Panc1 (cell line): ENCODE data around the gene EPHA6. TPM values are rescaled to one million over a fixed set of nuclear protein-coding genes. Genes with fewer than 3 reads are reported as not detected.
"Not testable (repeated sequence)": the region's sequence is repeated elsewhere in the genome, so short reads cannot be mapped to it uniquely, and the experiment has no call there.

ENCODE experiments used
- ATAC-seq: fragments of 200-7000 bp; cut with Tn5 transposase; 2 replicates; pipeline ENCODE4 v1.9.1; 2020; ENCODE audit warnings: mild to moderate bottlenecking, moderate library complexity
- BruUV-seq: library from RNA; stranded (reverse); fragments of 400-500 nt; replicated peaks from 2 replicates; lab custom pipeline; 2021; lab: Mats Ljungman, UMichigan
- CTCF ChIA-PET: fragments of 300-600 bp; sonication (Branson Sonifier 250); formaldehyde crosslinking; loops from one replicate; lab custom pipeline; 2022; ENCODE audit warnings: antibody characterized with exemption; lab: Charles Lee
- POLR2A ChIA-PET: fragments of 300-600 bp; sonication (Branson Sonifier 250); formaldehyde crosslinking; loops from one replicate; lab custom pipeline; 2022; ENCODE audit warnings: antibody characterized with exemption; lab: Charles Lee
- DNase-seq: peaks from one replicate; pipeline ENCODE4 v3.0.0-alpha.2; 2010; ENCODE audit warnings: low read depth, low spot score
- H3K27ac ChIP-seq: 2 replicates; pipeline ENCODE4 v1.5.1; 2011; ENCODE audit warnings: mild to moderate bottlenecking, low read length, inconsistent platforms
- H3K27me3 ChIP-seq: fragments of 200-500 bp; sonication (Bioruptor generic); 2 replicates; pipeline ENCODE4 v1.6.0; 2014; ENCODE audit warnings: low read length, inconsistent platforms; ENCODE audit not compliant: control insufficient read depth, insufficient read depth
- H3K36me3 ChIP-seq: fragments of 200-500 bp; sonication (Bioruptor generic); 2 replicates; pipeline ENCODE4 v1.5.1; 2014; ENCODE audit warnings: inconsistent platforms, mild to moderate bottlenecking, low read length, moderate library complexity; ENCODE audit not compliant: control insufficient read depth, insufficient read depth
- H3K4me1 ChIP-seq: 2 replicates; pipeline ENCODE4 v1.5.1; 2011; ENCODE audit warnings: inconsistent platforms, mild to moderate bottlenecking, low read length, moderate library complexity; ENCODE audit not compliant: control insufficient read depth, insufficient read depth
- H3K4me3 ChIP-seq, 2 experiments: 2 replicates each; pipeline ENCODE4 v1.5.1; 2011 to 2012; ENCODE audit warnings: low read depth in 2 of 2, low read length in 2 of 2, mild to moderate bottlenecking in 2 of 2, inconsistent platforms in 1 of 2, moderate library complexity in 1 of 2
- H3K9me3 ChIP-seq: fragments of 200-500 bp; sonication (Bioruptor generic); 2 replicates; pipeline ENCODE4 v1.5.1; 2014; ENCODE audit warnings: low read depth, mild to moderate bottlenecking, inconsistent platforms, low read length, moderate library complexity; ENCODE audit not compliant: control insufficient read depth, insufficient read depth
- CTCF ChIP-seq: fragments of 450-650 bp; IDR thresholded peaks from 2 replicates; pipeline ENCODE4 v1.5.1; 2017; ENCODE audit warnings: mild to moderate bottlenecking
- POLR2AphosphoS5 ChIP-seq: IDR thresholded peaks from 2 replicates; pipeline ENCODE4 v1.6.1; 2012; ENCODE audit warnings: mild to moderate bottlenecking, low read depth, low read length, moderate library complexity
- REST ChIP-seq, 2 experiments: IDR thresholded peaks; 2 replicates each; pipeline ENCODE4 v1.6.1; 2011 to 2012; ENCODE audit warnings: low read depth in 2 of 2, control low read depth in 1 of 2, low read length in 1 of 2, mild to moderate bottlenecking in 1 of 2, moderate library complexity in 1 of 2; ENCODE audit not compliant: insufficient read depth in 1 of 2
- SIN3A ChIP-seq: IDR thresholded peaks from 2 replicates; pipeline ENCODE4 v1.6.1; 2012; ENCODE audit warnings: low read depth, mild to moderate bottlenecking, low read length, moderate library complexity, borderline replicate concordance; ENCODE audit not compliant: insufficient read depth
- TCF7L2 ChIP-seq: IDR thresholded peaks from 2 replicates; pipeline ENCODE4 v1.6.1; 2011; ENCODE audit warnings: mild to moderate bottlenecking, low read depth, low read length, inconsistent platforms
- in situ Hi-C: cut with HindIII; loops from 2 replicates; pipeline ENCODE4 v1.10.0; 2016; ENCODE audit warnings: low sequenced_read_pairs, low pct_unique_long_range_greater_than_20kb
- intact Hi-C: fragments of 100-400 bp; cut with micrococcal nuclease; formaldehyde crosslinking; loops from one replicate; pipeline ENCODE4 v1.10.0; 2022; ENCODE audit not compliant: unreplicated experiment
- total RNA-seq: library from RNA; stranded (reverse); gene quantifications from one replicate; pipeline ENCODE4 v1.2.1, GENCODE V29; 2021; ENCODE audit not compliant: unreplicated experiment

EPHA6 gene
- total RNA-seq, 1 experiment from 2014 or later: 0.57 TPM

GRCh38 chr3:97613139-97613538 is 798.7 kb downstream of the EPHA6 start:
- BruUV-seq: no TSS peak
- ChIA-PET CTCF (no interaction called here), POLR2A (interaction anchor here (0.6 kb wide), 1 partner anchor 91 kb away, joined by 10 read pairs; no protein-coding TSS in a partner anchor)
- H3K4me3 ChIP-seq: no peak overlapping the region
- intact Hi-C loops (no loop called here), in situ Hi-C loops (no loop called here)
- no peaks in the 10 kb centered on the region for H3K9me3 ChIP-seq
- H3K36me3 ChIP-seq: no peaks in the 10 kb centered on the region
- DNase-seq: no peak
- no peak for ATAC-seq
- no peak overlapping the region for H3K27ac ChIP-seq
- no peaks in the 10 kb centered on the region for H3K4me1 ChIP-seq
- TF ChIP-seq TCF7L2 (no peak), POLR2AphosphoS5 (no peak), CTCF (no peak), REST (IDR thresholded peaks at IDR 0.05; ENCODE audit: insufficient read depth in 1 of 2, low read depth in 2 of 2, low read length in 1 of 2) (no peak), SIN3A (no peak)
- no peaks in the 10 kb centered on the region for H3K27me3 ChIP-seq

GRCh38 chr3:97620514-97620913 is 806.1 kb downstream of the EPHA6 start:
- BruUV-seq, DNase-seq, H3K4me1 ChIP-seq, in situ Hi-C loops, POLR2A ChIA-PET, H3K4me3 ChIP-seq, H3K36me3 ChIP-seq, H3K9me3 ChIP-seq, H3K27me3 ChIP-seq, H3K27ac ChIP-seq, CTCF ChIA-PET, intact Hi-C loops, ATAC-seq: not testable (repeated sequence)

GRCh38 chr3:97636465-97636864 is 822.1 kb downstream of the EPHA6 start:
- no TSS peak for BruUV-seq
- in situ Hi-C loops: no loop called here
- Histone ChIP-seq H3K27me3 (no peaks in the 10 kb centered on the region), H3K9me3 (no peaks in the 10 kb centered on the region), H3K27ac (no peak overlapping the region), H3K4me3 (no peak overlapping the region), H3K4me1 (no peaks in the 10 kb centered on the region), H3K36me3 (no peaks in the 10 kb centered on the region)
- DNase-seq (no peak), ATAC-seq (no peak)
- POLR2A ChIA-PET: interaction anchor here (0.6 kb wide), 1 partner anchor 1587 kb away, joined by 3 read pairs; no protein-coding TSS in a partner anchor
- intact Hi-C loops: loop anchor here (10.0 kb wide), 1 partner anchor 58 kb away; no protein-coding TSS in a partner anchor
- TF ChIP-seq POLR2AphosphoS5 (no peak), REST (IDR thresholded peaks at IDR 0.05; ENCODE audit: insufficient read depth in 1 of 2, low read depth in 2 of 2, low read length in 1 of 2) (no peak), CTCF (no peak), TCF7L2 (no peak), SIN3A (no peak)
- CTCF ChIA-PET: no interaction called here
